Transverse colon (tissue), 4 donors: Measurements from ENCODE around the gene SNRK. TPM values are rescaled to one million over a fixed set of nuclear protein-coding genes. Genes with fewer than 3 reads are reported as not detected.

Experiments
- DNase-seq: peaks from one replicate; pipeline ENCODE4 v3.0.0-alpha.2; 2019
- H3K27ac ChIP-seq, 4 donors: fragments of 200-600 bp; sonication (generic); 2 replicates each; pipeline ENCODE4 v1.5.1; 2016 to 2018; ENCODE audit warnings: inconsistent platforms in 4 of 4
- H3K27me3 ChIP-seq: fragments of 200-600 bp; sonication (generic); 2 replicates; pipeline ENCODE4 v1.5.1; 2017; ENCODE audit warnings: inconsistent platforms
- H3K36me3 ChIP-seq, 4 donors: fragments of 200-600 bp; sonication (generic); 2 replicates each; pipeline ENCODE4 v1.5.1; 2017 to 2019; ENCODE audit warnings: inconsistent platforms in 4 of 4
- H3K4me1 ChIP-seq, 4 donors: fragments of 200-600 bp; sonication (generic); 2 replicates each; pipeline ENCODE4 v1.5.1; 2017 to 2020; ENCODE audit warnings: inconsistent platforms in 4 of 4
- H3K4me3 ChIP-seq, 4 donors: fragments of 200-600 bp; sonication (generic); 1 replicate in 1 of 4; 2 replicates in 3 of 4; pipeline versions ENCODE4 v1.5.1 to v1.6.1; 2017 to 2019; ENCODE audit warnings: inconsistent platforms in 4 of 4
- H3K9me3 ChIP-seq, 2 donors: fragments of 200-600 bp; sonication (generic); 2 replicates each; pipeline ENCODE4 v1.5.1; 2017 to 2019; ENCODE audit warnings: inconsistent platforms in 2 of 2
- EP300 ChIP-seq: sonication (generic); formaldehyde crosslinking; IDR thresholded peaks from one replicate; pipeline ENCODE4 v1.6.1; 2017; ENCODE audit warnings: antibody characterized with exemption, low read depth
- POLR2A ChIP-seq: fragments of 450-650 bp; IDR thresholded peaks from one replicate; pipeline ENCODE4 v1.6.1; 2016; ENCODE audit warnings: antibody characterized with exemption, mild to moderate bottlenecking, moderate library complexity
- POLR2AphosphoS5 ChIP-seq, 3 donors: sonication (generic); formaldehyde crosslinking; IDR thresholded peaks; one replicate each; pipeline ENCODE4 v1.6.1; 2016; ENCODE audit warnings: antibody characterized with exemption in 3 of 3
- WGBS, 2 donors: methylation state at CpG; one replicate each; pipeline ENCODE4 v1.1.5; 2018; ENCODE audit warnings: low coverage in 1 of 2; 5-methylcytosine and 5-hydroxymethylcytosine counted together
- in situ Hi-C, 4 donors: fragments of 200-750 bp; cut with MboI; loops; one replicate each; pipeline versions ENCODE4 v1.15.0 to v1.15.1; 2017; ENCODE audit warnings: low sequenced_read_pairs in 3 of 4, low pct_ligation_motif_present in 1 of 4, low pct_unique_long_range_greater_than_20kb in 1 of 4
- intact Hi-C: fragments of 100-400 bp; cut with DNase I; formaldehyde crosslinking; loops from one replicate; pipeline ENCODE4 v1.15.1; 2023; ENCODE audit warnings: low total_unique reads
- total RNA-seq, 4 donors: library from RNA; depleted of rRNA; stranded (reverse); fragments of >200 nt; gene quantifications; one replicate each; pipeline ENCODE4 v1.1.0, GENCODE V29; 2016
- TF ChIP-seq, protein P1 (sequence below), 5 experiments: fragments of 200-600 bp in 3 of 5; fragments of 450-650 bp in 2 of 5; sonication (generic) in 3 of 5; IDR thresholded peaks; 1 replicate in 2 of 5; 2 replicates in 3 of 5; pipeline ENCODE4 v1.5.1; 2016 to 2017; ENCODE audit warnings: antibody characterized with exemption in 5 of 5, inconsistent platforms in 3 of 5, mild to moderate bottlenecking in 2 of 5, moderate library complexity in 1 of 5

SNRK gene
- total RNA-seq, 4 donors from 2014 or later: 29.9 to 43.3 (median 31.7) TPM

- 4 to 10% methylated on average over 2 to 3 of the region's 3 CpGs for WGBS, 2 donors
- H3K27ac ChIP-seq: peak overlapping the region; percentile 81 to 95 (median 93)
- TF ChIP-seq POLR2A (no peak), POLR2AphosphoS5 (IDR thresholded peaks at IDR 0.05) (no peak), EP300 (no peak)
- TF ChIP-seq, protein P1, sequence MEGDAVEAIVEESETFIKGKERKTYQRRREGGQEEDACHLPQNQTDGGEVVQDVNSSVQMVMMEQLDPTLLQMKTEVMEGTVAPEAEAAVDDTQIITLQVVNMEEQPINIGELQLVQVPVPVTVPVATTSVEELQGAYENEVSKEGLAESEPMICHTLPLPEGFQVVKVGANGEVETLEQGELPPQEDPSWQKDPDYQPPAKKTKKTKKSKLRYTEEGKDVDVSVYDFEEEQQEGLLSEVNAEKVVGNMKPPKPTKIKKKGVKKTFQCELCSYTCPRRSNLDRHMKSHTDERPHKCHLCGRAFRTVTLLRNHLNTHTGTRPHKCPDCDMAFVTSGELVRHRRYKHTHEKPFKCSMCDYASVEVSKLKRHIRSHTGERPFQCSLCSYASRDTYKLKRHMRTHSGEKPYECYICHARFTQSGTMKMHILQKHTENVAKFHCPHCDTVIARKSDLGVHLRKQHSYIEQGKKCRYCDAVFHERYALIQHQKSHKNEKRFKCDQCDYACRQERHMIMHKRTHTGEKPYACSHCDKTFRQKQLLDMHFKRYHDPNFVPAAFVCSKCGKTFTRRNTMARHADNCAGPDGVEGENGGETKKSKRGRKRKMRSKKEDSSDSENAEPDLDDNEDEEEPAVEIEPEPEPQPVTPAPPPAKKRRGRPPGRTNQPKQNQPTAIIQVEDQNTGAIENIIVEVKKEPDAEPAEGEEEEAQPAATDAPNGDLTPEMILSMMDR (IDR thresholded peaks at IDR 0.05): no peak
- no peaks in the 10 kb centered on the region for H3K27me3 ChIP-seq
- intact Hi-C loops (no loop called here), in situ Hi-C loops (no loop called here)
- H3K36me3 ChIP-seq: no peaks in the 10 kb centered on the region
- DNase-seq: no peak
- H3K4me3 ChIP-seq: peak overlapping the region; percentile 23 to 80 (median 62)
- no peaks in the 10 kb centered on the region for H3K9me3 ChIP-seq
- peaks cover 8 to 57% (median 39%) of the 10 kb centered on the region in 4 donors for H3K4me1 ChIP-seq
Measured at GRCh38 chr3:43287500-43287873, 1.1 kb downstream of the SNRK start.

DNA sequence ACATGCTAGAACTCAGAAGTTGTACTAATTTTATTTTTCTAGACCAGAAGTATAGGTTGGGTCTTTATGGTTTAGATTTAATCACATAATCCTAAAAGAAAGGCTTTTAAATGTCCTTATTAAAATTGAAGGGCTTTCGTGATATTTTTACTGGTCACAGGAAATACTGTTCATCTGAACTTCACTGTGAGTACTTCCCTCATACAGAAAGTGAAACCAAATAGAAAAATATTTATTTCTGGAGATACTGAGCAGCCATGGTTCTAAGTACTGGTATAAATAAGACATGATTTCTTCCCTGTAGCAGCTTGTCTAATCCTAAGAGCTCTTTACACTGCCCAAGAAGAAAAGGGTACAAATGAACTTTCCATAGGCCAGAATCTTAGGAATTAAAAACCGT lies 2.0 kb downstream of the SNRK start:
- no peak for DNase-seq
- Histone ChIP-seq H3K4me1 (peaks cover 8 to 66% (median 41%) of the 10 kb centered on the region in 4 donors), H3K36me3 (no peaks in the 10 kb centered on the region), H3K27me3 (no peaks in the 10 kb centered on the region), H3K9me3 (no peaks in the 10 kb centered on the region), H3K27ac (peak overlapping the region; percentile 81 to 95 (median 93)), H3K4me3 (peak overlapping the region in 3 of 4 donors; percentile 58 to 80 (median 65))
- WGBS, 2 donors: 3 to 6% methylated on average over 2 of the region's 2 CpGs
- intact Hi-C loops (no loop called here), in situ Hi-C loops (no loop called here)
- TF ChIP-seq, protein P1 (IDR thresholded peaks at IDR 0.05): no peak
- no peak for TF ChIP-seq POLR2AphosphoS5 (IDR thresholded peaks at IDR 0.05)
- TF ChIP-seq POLR2A: no peak
- TF ChIP-seq EP300: no peak

GRCh38 chr3:43288850-43289249 lies 2.5 kb downstream of the SNRK start:
- Histone ChIP-seq H3K27ac (peak overlapping the region; percentile 81 to 95 (median 93)), H3K4me1 (peaks cover 8 to 71% (median 43%) of the 10 kb centered on the region in 4 donors), H3K4me3 (peak overlapping the region in 3 of 4 donors; percentile 58 to 80 (median 65)), H3K27me3 (no peaks in the 10 kb centered on the region), H3K9me3 (no peaks in the 10 kb centered on the region), H3K36me3 (no peaks in the 10 kb centered on the region)
- in situ Hi-C loops (no loop called here), intact Hi-C loops (no loop called here)
- DNase-seq: no peak
- WGBS, 2 donors: 46 to 68% methylated on average over 2 of the region's 2 CpGs
- no peak for TF ChIP-seq EP300
- no peak for TF ChIP-seq POLR2A
- TF ChIP-seq, protein P1 (IDR thresholded peaks at IDR 0.05): no peak
- no peak for TF ChIP-seq POLR2AphosphoS5 (IDR thresholded peaks at IDR 0.05)

DNA sequence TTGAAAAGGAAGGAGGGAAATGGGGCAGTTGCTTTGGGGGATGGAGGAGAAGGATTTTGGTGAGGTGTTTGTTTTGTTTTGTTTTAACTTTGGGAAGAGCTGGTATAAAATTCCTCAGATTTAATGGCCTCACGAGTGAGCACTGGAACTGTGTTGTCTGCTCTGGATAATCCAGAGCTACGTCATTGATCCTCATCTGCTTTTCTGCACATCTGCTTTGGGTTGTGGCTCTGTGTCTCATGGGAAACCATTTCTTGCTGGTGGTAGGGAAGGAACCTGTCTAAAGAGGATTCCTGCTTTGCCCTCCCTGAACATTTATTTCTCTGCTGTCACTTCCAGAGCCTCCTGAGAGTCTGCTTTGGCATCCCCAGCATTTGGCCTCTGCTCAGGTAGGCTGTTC lies 3.1 kb downstream of the SNRK start:
- Histone ChIP-seq H3K9me3 (no peaks in the 10 kb centered on the region), H3K27ac (peak overlapping the region; percentile 81 to 95 (median 93)), H3K27me3 (no peaks in the 10 kb centered on the region), H3K36me3 (no peaks in the 10 kb centered on the region), H3K4me3 (peak overlapping the region in 1 of 4 donors; percentile 58), H3K4me1 (peaks cover 8 to 74% (median 43%) of the 10 kb centered on the region in 4 donors)
- DNase-seq: no peak
- TF ChIP-seq, protein P1 (IDR thresholded peaks at IDR 0.05): no peak
- TF ChIP-seq POLR2AphosphoS5 (IDR thresholded peaks at IDR 0.05): no peak
- TF ChIP-seq EP300: no peak
- no peak for TF ChIP-seq POLR2A
- intact Hi-C loops: no loop called here
- in situ Hi-C loops: no loop called here
- 44 to 72% methylated on average over 2 of the region's 2 CpGs for WGBS, 2 donors
